Right forelimb (tissue), 1 donor: ENCODE measurements around the gene UGT1A10.

Experiments
- DNase-seq: peaks from one replicate; pipeline ENCODE4 v3.0.0-alpha.2; 2018

UGT1A10 gene

GRCh38 chr2:233789554-233789953 is 153.3 kb downstream of the UGT1A10 start:
- no peak for DNase-seq

- DNase-seq: no peak
Observed at GRCh38 chr2:233791151-233791882, 155.1 kb downstream of the UGT1A10 start.

DNA sequence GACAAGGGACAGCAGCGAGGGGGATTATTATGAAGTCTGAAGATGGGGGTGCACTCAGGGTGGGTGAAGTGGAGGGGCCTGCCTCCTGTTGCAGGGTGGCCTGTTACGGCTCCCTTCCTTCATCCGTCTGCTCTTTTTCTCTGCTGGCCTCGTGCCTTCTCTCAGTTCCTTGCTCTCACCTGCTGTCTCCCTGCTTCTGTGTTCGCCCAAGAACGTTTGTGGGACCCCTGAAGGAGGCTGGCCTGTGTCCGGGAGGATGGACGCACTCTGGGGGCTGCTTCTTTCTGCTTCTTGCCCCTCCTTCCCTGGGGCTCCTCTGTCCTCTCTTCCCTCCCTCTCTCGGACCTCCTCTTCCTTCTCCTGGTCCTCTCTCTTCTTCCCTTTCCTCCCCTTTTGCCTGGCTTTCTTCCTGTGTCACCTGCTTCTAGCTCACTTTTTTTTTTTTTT is 155.7 kb downstream of the UGT1A10 start:
- no peak for DNase-seq

DNA sequence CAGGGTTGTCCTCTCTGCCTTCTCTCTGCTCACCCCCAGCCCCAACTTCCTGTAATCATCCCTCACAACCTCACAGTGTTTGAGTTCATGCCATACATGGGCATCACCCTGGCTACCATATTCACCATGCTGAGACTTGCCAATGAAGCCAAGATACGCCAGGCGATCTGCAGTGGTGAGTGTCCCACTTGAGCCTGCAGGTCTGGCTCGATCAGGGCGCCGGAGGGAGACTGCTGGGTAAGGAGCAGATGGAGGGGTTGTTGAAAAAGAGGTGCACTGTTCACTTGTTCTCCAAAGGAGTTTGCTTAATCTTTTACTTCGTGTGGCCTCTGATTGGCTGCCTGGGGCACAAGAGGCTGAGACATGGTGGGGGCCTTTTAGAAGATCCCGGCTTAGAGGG is 156.5 kb downstream of the UGT1A10 start:
- DNase-seq: no peak

DNA sequence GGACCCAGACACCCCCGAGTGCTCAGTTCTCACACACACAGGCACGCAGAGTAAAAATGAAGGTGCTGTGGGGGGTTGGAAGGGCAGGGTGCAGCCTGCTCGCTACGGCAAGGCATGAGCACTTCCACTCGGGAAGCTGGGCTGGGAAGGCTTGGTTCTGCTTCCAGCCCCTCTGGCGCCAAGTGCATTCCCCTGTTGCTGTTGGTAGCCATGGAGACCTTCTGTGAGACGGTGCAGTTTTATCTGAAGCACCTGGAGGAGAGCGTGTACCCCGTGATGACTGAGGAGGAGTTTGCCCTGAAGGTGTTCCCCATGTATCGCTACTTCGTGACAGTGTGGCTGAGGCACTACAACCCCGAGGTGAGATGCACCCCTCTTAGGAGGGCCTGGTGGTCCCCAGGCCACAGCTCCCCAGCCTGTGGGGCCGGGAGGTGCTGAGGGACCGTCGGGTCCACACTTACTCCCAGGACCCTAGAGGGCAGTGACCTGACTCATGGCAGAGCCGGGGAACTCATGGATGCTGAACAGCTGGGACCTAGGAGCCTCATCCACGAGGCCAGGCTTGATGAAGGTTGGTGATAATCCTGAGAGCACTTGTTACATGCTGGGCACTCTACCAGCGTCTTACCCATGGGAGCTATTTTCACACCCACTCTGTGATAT is 157.3 kb downstream of the UGT1A10 start:
- DNase-seq: no peak

GRCh38 chr2:233794128-233794658 is 157.9 kb downstream of the UGT1A10 start:
- no peak for DNase-seq

DNA sequence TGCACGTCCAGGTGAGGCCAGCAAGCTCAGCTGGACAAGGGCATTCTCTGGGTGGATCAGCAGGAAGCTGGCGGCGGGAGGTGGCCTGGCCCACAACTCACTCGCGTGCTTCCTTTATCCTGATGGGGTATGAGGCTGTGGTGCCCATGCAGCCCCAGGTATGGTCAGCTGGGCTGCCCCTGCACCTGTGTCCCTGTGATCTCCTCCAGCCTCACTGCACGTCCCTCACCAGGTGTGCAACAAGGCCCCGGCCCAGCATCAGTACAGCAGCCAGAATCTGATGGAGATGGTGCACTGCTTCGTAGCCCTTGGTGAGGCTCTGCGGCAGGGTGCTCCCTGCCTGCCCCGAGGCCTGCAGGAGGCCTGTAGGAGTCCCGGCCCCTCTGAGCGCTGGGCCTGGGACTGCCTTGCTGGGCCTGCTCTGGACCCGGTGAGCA is 159.5 kb downstream of the UGT1A10 start:
- no peak for DNase-seq

DNA sequence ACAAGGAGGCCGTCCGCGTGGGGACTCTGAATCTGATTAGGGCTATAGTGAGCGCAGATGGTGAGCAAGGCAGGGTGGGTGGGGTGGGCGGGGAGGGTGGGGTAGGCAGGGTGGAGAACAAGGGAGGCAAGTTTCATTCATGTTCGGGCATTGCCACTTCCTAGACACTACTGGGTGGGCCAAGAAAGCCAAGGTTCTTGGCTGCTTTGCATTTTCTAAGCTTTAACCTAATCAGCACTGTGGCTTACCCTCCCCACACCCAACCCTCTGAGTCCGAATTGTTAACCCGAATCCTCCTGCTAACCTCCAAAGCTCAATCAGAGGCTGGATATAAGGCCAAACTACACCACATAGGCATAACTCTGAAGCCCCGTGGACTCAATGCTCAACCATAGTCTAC is 160.0 kb downstream of the UGT1A10 start:
- DNase-seq: no peak

DNA sequence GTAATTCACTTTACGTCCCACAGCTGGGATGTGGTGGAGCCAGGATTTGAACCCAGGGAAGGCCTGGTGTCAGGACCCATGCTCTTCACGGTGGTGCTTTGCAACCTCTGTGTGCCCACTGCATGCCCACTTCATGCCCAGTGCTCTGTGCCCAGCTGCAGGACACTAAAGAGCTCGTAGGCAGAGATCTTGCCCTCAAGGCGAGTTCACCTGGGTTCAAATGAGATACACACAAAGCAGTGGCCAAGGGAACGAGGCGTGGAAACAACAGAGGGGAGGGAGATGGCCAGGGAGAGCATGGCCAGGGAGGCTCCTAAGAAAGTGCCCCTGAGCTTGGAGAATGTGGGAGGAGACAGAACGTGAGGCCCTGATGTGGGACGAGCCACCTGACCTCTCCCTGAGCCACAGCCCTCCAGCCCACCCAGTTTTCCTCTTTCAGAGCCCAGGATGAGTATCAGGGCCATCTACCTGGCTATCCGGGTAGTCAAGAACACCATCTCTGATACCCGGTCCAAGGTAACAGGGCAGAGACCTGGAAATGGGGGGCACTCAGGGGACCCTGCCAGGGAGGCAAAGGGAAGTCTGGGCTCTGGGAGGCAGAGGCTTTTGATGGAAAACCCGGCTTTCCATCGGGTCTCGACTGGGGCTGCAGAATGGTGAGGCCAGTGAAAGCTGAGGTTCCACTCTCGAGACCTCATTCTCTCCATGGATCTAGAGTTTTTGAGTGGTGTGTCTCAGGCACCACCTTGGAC is 162.3 kb downstream of the UGT1A10 start:
- DNase-seq: no peak

DNA sequence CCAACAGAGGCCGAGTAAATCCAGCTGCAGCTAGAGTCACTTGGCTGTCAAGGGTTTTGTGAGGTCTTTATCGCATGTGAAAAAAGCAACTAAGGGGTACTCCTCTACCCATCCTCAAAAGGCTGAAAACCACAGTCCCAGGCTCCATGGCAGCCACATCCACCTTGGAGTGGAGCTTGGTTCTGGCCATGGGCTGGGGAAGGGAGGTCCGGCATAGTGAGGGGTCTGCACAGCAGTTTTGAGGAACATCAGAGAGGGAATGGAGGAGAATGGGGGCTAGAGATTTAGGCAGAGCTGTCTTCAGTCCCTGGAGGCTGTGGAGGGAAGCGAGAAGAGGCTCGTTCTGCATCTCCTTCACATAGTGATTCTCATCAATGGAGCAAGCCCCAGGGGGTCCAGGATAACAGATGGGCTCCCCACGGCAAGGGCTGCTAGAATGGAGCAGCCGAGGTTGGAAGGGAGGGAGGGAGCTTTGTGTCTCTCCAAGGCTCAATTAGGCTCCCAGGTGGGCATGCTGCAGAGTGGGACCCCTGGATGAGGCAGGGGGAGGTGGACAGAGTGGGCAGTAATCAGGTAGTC is 162.9 kb downstream of the UGT1A10 start:
- DNase-seq: peak; percentile 21

DNA sequence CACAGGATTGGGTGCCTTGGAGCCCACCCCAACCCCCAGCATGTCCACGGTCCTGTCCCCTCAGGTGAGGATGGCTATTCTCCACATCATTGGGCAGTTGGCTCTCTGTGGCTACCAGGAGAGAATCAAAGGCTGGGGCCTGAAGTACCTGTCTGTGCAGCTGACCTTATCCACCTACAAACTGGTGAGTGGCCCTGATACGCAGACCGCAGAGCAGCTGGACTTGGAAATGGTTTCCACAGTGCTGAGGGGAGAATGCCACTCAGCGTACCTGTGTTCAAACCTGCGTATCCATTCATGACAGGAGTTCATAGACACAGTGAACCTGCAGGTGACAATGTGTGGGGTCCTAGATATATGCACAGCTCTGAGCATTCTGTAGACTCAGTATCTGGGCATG is 163.5 kb downstream of the UGT1A10 start:
- peak; percentile 26 for DNase-seq

- no peak for DNase-seq
Observed at GRCh38 chr2:233800208-233800607, 164.0 kb downstream of the UGT1A10 start.

DNA sequence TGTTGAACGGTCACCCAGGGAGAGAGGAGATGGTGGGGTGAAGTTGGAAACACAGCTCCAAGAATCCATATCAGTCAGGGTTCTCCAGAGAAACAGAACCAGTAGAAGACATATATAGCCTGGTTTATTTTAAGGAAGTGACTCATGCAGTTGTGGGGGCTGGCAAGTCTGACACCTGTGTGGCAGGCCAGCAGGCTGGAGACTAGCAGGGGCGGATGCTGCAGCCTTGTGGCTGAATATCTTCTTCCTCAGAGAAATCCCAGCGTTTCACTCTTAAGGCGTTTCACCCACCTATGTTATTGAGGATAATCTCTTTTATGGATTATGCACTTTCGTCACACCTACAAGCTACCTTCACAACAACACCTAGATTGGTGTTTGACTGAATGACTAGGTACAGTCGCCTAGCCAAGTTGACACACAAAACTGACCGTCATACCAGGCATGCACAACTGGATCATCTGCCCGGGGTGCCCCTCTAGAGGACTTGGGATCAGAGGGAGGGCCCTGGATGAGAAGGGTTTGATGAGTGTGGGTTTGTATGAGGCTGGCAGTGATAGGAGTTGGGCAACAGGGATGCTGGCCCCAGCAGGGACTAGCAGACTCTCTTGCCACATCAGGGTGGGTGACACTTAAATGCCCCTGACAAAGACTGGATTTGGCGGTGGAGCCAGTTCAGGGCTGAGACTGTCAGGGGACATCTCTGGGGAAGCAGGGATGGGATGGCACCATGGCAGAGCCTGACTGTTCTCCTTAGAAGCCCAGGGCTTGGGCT is 165.3 kb downstream of the UGT1A10 start:
- peak; percentile 4 for DNase-seq

DNA sequence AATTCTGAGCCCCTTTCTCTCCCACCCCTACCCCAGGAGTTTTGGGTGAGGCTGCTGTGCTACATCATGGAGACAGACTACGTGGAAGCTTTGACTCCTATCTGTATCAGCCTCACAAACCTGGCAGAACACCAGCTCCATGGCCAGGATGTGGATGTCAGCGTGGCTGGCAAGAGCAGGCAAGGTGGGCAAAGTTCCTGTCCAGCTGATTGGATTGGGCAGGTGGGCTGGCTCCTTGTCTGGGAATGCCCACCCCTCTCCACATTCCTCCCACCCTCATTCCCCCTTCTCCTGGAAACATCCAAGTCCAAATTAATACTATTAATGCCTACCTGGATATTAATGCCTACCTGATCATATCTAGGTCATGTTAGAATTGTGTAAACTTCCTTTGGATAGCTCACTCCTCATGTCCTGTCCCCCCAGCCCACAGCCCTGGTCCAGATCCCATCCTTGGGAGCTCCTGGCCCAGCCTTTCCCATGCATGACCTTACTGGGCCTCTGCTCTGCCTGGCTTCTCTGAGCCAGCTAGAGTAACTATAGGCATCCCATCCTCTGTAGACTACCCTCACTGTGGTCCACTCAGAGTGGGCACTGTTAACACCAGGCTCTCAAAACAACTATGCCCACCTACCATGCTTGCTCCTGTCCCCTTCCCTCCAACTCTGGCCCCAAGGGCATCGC is 166.0 kb downstream of the UGT1A10 start:
- peak; percentile 35 for DNase-seq

- DNase-seq: peak; percentile 16
Observed at GRCh38 chr2:233803292-233803911, 167.2 kb downstream of the UGT1A10 start.

DNA sequence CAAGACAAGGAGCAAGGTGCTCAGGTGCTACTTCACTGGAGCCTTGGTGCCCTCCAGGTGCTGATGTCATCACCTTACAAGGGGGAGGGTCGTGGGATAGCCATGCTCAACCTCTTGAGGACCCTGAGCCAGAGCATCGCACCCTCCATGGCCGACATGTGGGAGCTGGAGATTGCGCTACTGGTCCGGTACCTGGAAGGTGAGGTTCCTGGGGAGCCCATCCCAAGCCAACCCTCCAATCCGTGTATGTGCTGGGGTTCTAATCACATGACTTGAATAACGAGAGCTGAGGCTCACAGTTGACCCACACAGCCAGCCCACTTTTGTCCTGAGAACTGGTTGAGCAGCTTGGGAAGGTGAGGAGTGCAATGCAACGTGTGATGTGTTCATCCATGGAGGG is 167.7 kb downstream of the UGT1A10 start:
- peak; percentile 25 for DNase-seq

GRCh38 chr2:233807215-233807865 is 171.1 kb downstream of the UGT1A10 start:
- peak; percentile 39 for DNase-seq

DNA sequence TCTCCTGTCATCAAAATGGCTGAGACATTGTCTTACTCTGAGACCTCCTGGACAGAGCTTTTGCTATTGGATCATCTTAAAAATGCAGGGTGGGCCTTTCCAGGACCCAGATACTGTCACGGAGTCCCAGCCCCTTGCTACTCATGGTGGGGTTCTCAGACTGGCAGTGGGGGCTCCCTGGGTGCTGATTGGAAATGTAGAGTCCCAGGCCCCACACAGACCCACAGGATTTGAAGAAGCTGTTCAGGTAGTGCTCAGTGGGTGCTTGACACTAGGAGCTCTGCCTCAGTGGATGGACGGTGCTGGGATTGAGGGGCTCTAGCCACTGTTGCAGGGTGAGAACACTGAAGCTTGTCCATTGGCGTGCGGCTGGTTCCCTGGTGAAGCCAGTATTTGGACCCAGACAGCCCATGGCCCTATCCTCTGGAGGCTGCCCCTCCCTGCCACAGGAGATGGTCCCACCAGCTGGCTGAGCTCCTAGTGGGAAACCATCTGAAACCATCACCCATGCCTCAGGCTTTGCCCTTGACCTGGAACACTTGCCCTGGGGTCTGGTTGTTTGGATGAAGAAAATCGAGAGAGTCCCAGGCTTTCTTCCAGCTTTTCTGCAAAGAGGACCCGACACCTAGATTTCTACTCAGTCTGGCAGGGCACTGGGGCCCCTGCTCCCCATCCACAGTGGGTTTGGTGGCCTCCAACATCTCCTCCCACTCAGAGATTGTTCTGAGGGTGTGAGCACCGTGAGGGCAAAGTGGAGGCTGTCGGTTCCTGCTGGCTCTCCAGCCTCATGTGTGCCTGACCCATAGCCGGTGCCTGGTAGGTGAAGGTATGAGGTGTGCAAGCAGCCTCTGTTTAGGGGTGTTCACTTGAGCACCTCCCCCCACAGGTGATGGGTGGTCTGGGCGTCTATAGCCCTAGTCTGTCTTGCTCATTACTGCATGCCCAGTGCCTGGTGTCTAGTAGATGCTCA is 172.0 kb downstream of the UGT1A10 start:
- peak; percentile 9 for DNase-seq

- peak; percentile 18 for DNase-seq
Observed at GRCh38 chr2:233810385-233810784, 174.1 kb downstream of the UGT1A10 start.
